ENCODE measurements around the gene AKR1C1. TPM values are rescaled to one million over a fixed set of nuclear protein-coding genes. Genes with fewer than 3 reads are reported as not detected.
A peak's percentile ranks its signal among the peaks of the same experiment; 100 is the strongest.
"Not testable (repeated sequence)": the region's sequence is repeated elsewhere in the genome, so short reads cannot be mapped to it uniquely, and the experiment has no call there.

AKR1C1 gene
- total RNA-seq, 1 experiment from 2014 or later = 1.9 TPM

GRCh38 chr10:4941540-4942330 lies 21.5 kb upstream of the AKR1C1 start:
- Histone ChIP-seq H2BK15ac (ENCODE audit: low read depth, low read length) (no peak overlapping the region), H2BK120ac (ENCODE audit: low read depth, low read length, poor library complexity, severe bottlenecking) (no peak overlapping the region), H4K20me1 (ENCODE audit: control insufficient read depth, insufficient read depth, insufficient read length) (no peaks in the 10 kb centered on the region), H3K9me3 (ENCODE audit: control insufficient read depth, low read depth, low read length) (no peaks in the 10 kb centered on the region), H4K91ac (ENCODE audit: insufficient read length, low read depth, low read length) (no peak overlapping the region), H3K9ac (ENCODE audit: extremely low read depth, insufficient read length, low read length) (no peak overlapping the region), H3K23ac (ENCODE audit: insufficient read length, low read depth, low read length) (no peak overlapping the region), H2BK20ac (ENCODE audit: low read depth, low read length, poor library complexity, severe bottlenecking) (no peak overlapping the region), H3K27ac (ENCODE audit: insufficient read length, low read depth, low read length) (no peak overlapping the region), H3K4me2 (ENCODE audit: insufficient read depth, insufficient read length, low read length) (no peak overlapping the region), H3K27me3 (ENCODE audit: insufficient read depth, low read length) (no peaks in the 10 kb centered on the region), H3K56ac (ENCODE audit: insufficient read length, low read depth, low read length) (no peak overlapping the region), H3K14ac (ENCODE audit: insufficient read depth, low read length) (peak overlapping the region; percentile 47; the same call in 1 of the 2 replicates), H2AFZ (ENCODE audit: low read length) (no peak overlapping the region), H3T11ph (ENCODE audit: low read length) (no peak overlapping the region), H3K4me1 (ENCODE audit: insufficient read depth, low read length) (peaks cover 6% of the 10 kb centered on the region; the same call in 1 of the 2 replicates), H2BK12ac (ENCODE audit: insufficient read length, low read depth, low read length) (no peak overlapping the region), H4K8ac (replicated peaks; ENCODE audit: insufficient read length, low read depth, low read length) (no peak overlapping the region), H3K23me2 (ENCODE audit: insufficient read length, low read depth, low read length, poor library complexity, severe bottlenecking) (no peaks in the 10 kb centered on the region), H3K4ac (ENCODE audit: low read depth, low read length) (no peak overlapping the region), H4K5ac (ENCODE audit: insufficient read length, low read depth, low read length) (no peak overlapping the region), H2AK5ac (ENCODE audit: insufficient read length, low read length) (no peak overlapping the region), H3K79me1 (ENCODE audit: insufficient read depth, low read depth, low read length, poor library complexity, severe bottlenecking) (no peaks in the 10 kb centered on the region), H2BK5ac (ENCODE audit: insufficient read length, low read length) (no peak overlapping the region), H3K18ac (ENCODE audit: insufficient read length, low read depth, low read length) (no peak overlapping the region), H3K79me2 (ENCODE audit: insufficient read depth, low read length) (no peaks in the 10 kb centered on the region)
- H3K36me3 Mint-ChIP-seq (ENCODE audit: insufficient read depth in 1 of 3, low read depth in 3 of 3) = peaks cover under 1 to 9% (median under 1%) of the 10 kb centered on the region in 3 experiments; a peak in 4 of 7 replicates
- no peak for TF ChIP-seq CTCF (conservative IDR thresholded peaks at IDR 0.05)
- H3K4me3 Mint-ChIP-seq = no peak overlapping the region
- H3K27me3 Mint-ChIP-seq (ENCODE audit: low read depth) = peaks cover under 1% of the 10 kb centered on the region; the same call in 1 of the 2 replicates
- WGBS (ENCODE audit: extremely low coverage, insufficient read length, low lambda C conversion rate) = no CpG with 5 or more reads among the region's 5 CpGs
- peak overlapping the region in 1 of 3 experiments; percentile 39; a peak in 1 of 7 replicates for H3K27ac Mint-ChIP-seq
- peaks cover 30 to 36% of the 10 kb centered on the region in 2 experiments for H3K4me1 Mint-ChIP-seq
- no peak for DNase-seq
- peaks cover 16 to 49% of the 10 kb centered on the region in 2 experiments for H3K9me3 Mint-ChIP-seq

- H3K4me2 ChIP-seq (ENCODE audit: insufficient read depth, insufficient read length, low read length); H3K36me3 Mint-ChIP-seq (ENCODE audit: insufficient read depth in 1 of 3, low read depth in 3 of 3); H3K23me2 ChIP-seq (ENCODE audit: insufficient read length, low read depth, low read length, poor library complexity, severe bottlenecking); H2BK120ac ChIP-seq (ENCODE audit: low read depth, low read length, poor library complexity, severe bottlenecking); H3K79me2 ChIP-seq (ENCODE audit: insufficient read depth, low read length); H3K27me3 Mint-ChIP-seq (ENCODE audit: low read depth); H3K27me3 ChIP-seq (ENCODE audit: insufficient read depth, low read length); H4K5ac ChIP-seq (ENCODE audit: insufficient read length, low read depth, low read length); H2BK12ac ChIP-seq (ENCODE audit: insufficient read length, low read depth, low read length); H4K8ac ChIP-seq (replicated peaks; ENCODE audit: insufficient read length, low read depth, low read length); H3K14ac ChIP-seq (ENCODE audit: insufficient read depth, low read length); H2BK5ac ChIP-seq (ENCODE audit: insufficient read length, low read length); H3K79me1 ChIP-seq (ENCODE audit: insufficient read depth, low read depth, low read length, poor library complexity, severe bottlenecking); H2BK15ac ChIP-seq (ENCODE audit: low read depth, low read length); H3K4me1 ChIP-seq (ENCODE audit: insufficient read depth, low read length); H3K56ac ChIP-seq (ENCODE audit: insufficient read length, low read depth, low read length); H3K4ac ChIP-seq (ENCODE audit: low read depth, low read length); H2AFZ ChIP-seq (ENCODE audit: low read length); DNase-seq; H3K27ac ChIP-seq (ENCODE audit: insufficient read length, low read depth, low read length); H3K9me3 ChIP-seq (ENCODE audit: control insufficient read depth, low read depth, low read length); H4K20me1 ChIP-seq (ENCODE audit: control insufficient read depth, insufficient read depth, insufficient read length); H3K23ac ChIP-seq (ENCODE audit: insufficient read length, low read depth, low read length); H3K4me3 Mint-ChIP-seq; H3K18ac ChIP-seq (ENCODE audit: insufficient read length, low read depth, low read length); H2BK20ac ChIP-seq (ENCODE audit: low read depth, low read length, poor library complexity, severe bottlenecking); H3K9ac ChIP-seq (ENCODE audit: extremely low read depth, insufficient read length, low read length); H2AK5ac ChIP-seq (ENCODE audit: insufficient read length, low read length); H3T11ph ChIP-seq (ENCODE audit: low read length); H3K27ac Mint-ChIP-seq; H4K91ac ChIP-seq (ENCODE audit: insufficient read length, low read depth, low read length): not testable (repeated sequence)
- WGBS (ENCODE audit: extremely low coverage, insufficient read length, low lambda C conversion rate) = no CpG with 5 or more reads among the region's 2 CpGs
- H3K4me1 Mint-ChIP-seq = peaks cover 42 to 48% of the 10 kb centered on the region in 2 experiments
- H3K9me3 Mint-ChIP-seq = peaks cover 16 to 52% of the 10 kb centered on the region in 2 experiments
These were observed 20.3 kb upstream of the AKR1C1 start for GRCh38 chr10:4942931-4943330.

Data from H9 (cell line).